B cell (primary cell): Measurements from ENCODE around the gene GNRHR. TPM values are rescaled to one million over a fixed set of nuclear protein-coding genes. Genes with fewer than 3 reads are reported as not detected.

Experiments
- ATAC-seq: fragments of 200-7000 bp; cut with Tn5 transposase; one replicate; pipeline ENCODE4 v1.10.0; 2021; ENCODE audit warnings: low read depth, mild to moderate bottlenecking, moderate number of reproducible peaks, moderate library complexity
- CTCF ChIA-PET: fragments of 350-600 bp; sonication (Branson Sonifier 250); formaldehyde crosslinking; loops from one replicate; lab custom pipeline; 2021; ENCODE audit warnings: antibody characterized with exemption, inconsistent platforms; lab: Charles Lee
- POLR2A ChIA-PET: fragments of 350-600 bp; sonication (Branson Sonifier 250); formaldehyde crosslinking; loops from one replicate; lab custom pipeline; 2021; ENCODE audit warnings: antibody characterized with exemption; lab: Charles Lee
- DNase-seq: peaks from one replicate; pipeline ENCODE4 v3.0.0; 2013
- H2AFZ ChIP-seq: 2 replicates; pipeline ENCODE4 v1.6.1; 2012; ENCODE audit warnings: mild to moderate bottlenecking, low read depth, low read length; ENCODE audit not compliant: insufficient read depth, poor library complexity, severe bottlenecking
- H3K27ac ChIP-seq, 2 donors: 1 replicate in 1 of 2; 2 replicates in 1 of 2; pipeline ENCODE4 v1.5.1; 2012 to 2013; ENCODE audit warnings: low read length in 2 of 2, mild to moderate bottlenecking in 2 of 2, moderate library complexity in 1 of 2
- H3K27me3 ChIP-seq, 4 experiments: fragments of 200-600 bp in 1 of 4; sonication (generic) in 1 of 4; replicated peaks in 1 of 4; 1 replicate in 2 of 4; 2 replicates in 2 of 4; pipeline versions ENCODE4 v1.6.1 to v1.7.0; 2013 to 2016; ENCODE audit warnings: low read length in 3 of 4, mild to moderate bottlenecking in 2 of 4, mixed read lengths in 1 of 4, moderate library complexity in 1 of 4; ENCODE audit not compliant: insufficient read depth in 4 of 4, control insufficient read depth in 3 of 4; ENCODE audit errors: control extremely low read depth in 1 of 4
- H3K36me3 ChIP-seq, 2 experiments: replicated peaks in 1 of 2; 1 replicate in 1 of 2; 2 replicates in 1 of 2; pipeline versions ENCODE4 v1.6.1 to v1.7.1; 2013; ENCODE audit warnings: low read length in 1 of 2; ENCODE audit not compliant: insufficient read depth in 2 of 2, control insufficient read depth in 1 of 2; ENCODE audit errors: control extremely low read depth in 1 of 2, extremely low read depth in 1 of 2
- H3K4me1 ChIP-seq, 2 donors: fragments of 200-600 bp in 1 of 2; sonication (generic) in 1 of 2; 1 replicate in 1 of 2; 2 replicates in 1 of 2; pipeline versions ENCODE4 v1.5.1 to v1.6.1; 2013 to 2017; ENCODE audit warnings: low read length in 2 of 2; ENCODE audit not compliant: control insufficient read depth in 2 of 2, insufficient read depth in 2 of 2
- H3K4me2 ChIP-seq: replicated peaks from 2 replicates; pipeline ENCODE3; 2012; ENCODE audit warnings: mild to moderate bottlenecking, low read depth, low read length; ENCODE audit not compliant: poor library complexity, severe bottlenecking
- H3K4me3 ChIP-seq, 5 experiments: fragments of 200-600 bp in 1 of 5; sonication (generic) in 1 of 5; 1 replicate in 3 of 5; 2 replicates in 2 of 5; pipeline versions ENCODE4 v1.5.1 to v1.7.0; 2011 to 2016; ENCODE audit warnings: low read length in 4 of 5, mild to moderate bottlenecking in 4 of 5, low read depth in 2 of 5, control low read depth in 1 of 5, moderate library complexity in 1 of 5; ENCODE audit not compliant: insufficient read depth in 1 of 5; ENCODE audit errors: control extremely low read depth in 1 of 5, extremely low read depth in 1 of 5
- H3K79me2 ChIP-seq: fragments of 200-600 bp; sonication (generic); one replicate; pipeline ENCODE4 v1.6.0; 2016; ENCODE audit warnings: low read length; ENCODE audit not compliant: control insufficient read depth, insufficient read depth
- H3K9ac ChIP-seq: fragments of 200-600 bp; sonication (generic); 2 replicates; pipeline ENCODE4 v1.6.1; 2017; ENCODE audit warnings: mild to moderate bottlenecking, low read length, moderate library complexity
- H3K9me3 ChIP-seq, 3 donors: one replicate each; pipeline versions ENCODE4 v1.6.1 to v1.7.1; 2013; ENCODE audit warnings: low read length in 2 of 3; ENCODE audit not compliant: control insufficient read depth in 2 of 3, insufficient read depth in 1 of 3; ENCODE audit errors: control extremely low read depth in 1 of 3
- H4K20me1 ChIP-seq: 2 replicates; pipeline ENCODE4 v1.6.0; 2012; ENCODE audit warnings: mild to moderate bottlenecking, low read length; ENCODE audit not compliant: insufficient read depth, control insufficient read depth, poor library complexity, severe bottlenecking
- H3K27ac Mint-ChIP-seq: one replicate; pipeline ENCODE4 v1.8.0; 2021; ENCODE audit warnings: mixed read lengths
- H3K27me3 Mint-ChIP-seq: one replicate; pipeline ENCODE4 v1.8.0; 2021; ENCODE audit warnings: mixed read lengths
- H3K4me1 Mint-ChIP-seq: one replicate; pipeline ENCODE4 v1.8.0; 2021; ENCODE audit warnings: mixed read lengths
- H3K4me3 Mint-ChIP-seq: one replicate; pipeline ENCODE4 v1.8.0; 2021; ENCODE audit warnings: mixed read lengths
- H3K9me3 Mint-ChIP-seq: one replicate; pipeline ENCODE4 v1.8.0; 2022; ENCODE audit warnings: mixed read lengths; ENCODE audit not compliant: insufficient read depth
- CTCF ChIP-seq: fragments of 200-600 bp; IDR thresholded peaks from one replicate; pipeline ENCODE4 v1.8.0; 2022; ENCODE audit warnings: antibody characterized with exemption, mild to moderate bottlenecking
- EZH2 ChIP-seq: IDR thresholded peaks from 2 replicates; pipeline ENCODE4 v1.6.1; 2012; ENCODE audit warnings: borderline replicate concordance, low read depth, mild to moderate bottlenecking, moderate library complexity, low read length; ENCODE audit not compliant: insufficient read depth, poor library complexity, severe bottlenecking
- WGBS: methylation state at CpG from one replicate; pipeline ENCODE4 v1.1.5; 2013; ENCODE audit warnings: missing lambda C conversion rate; ENCODE audit not compliant: insufficient coverage; 5-methylcytosine and 5-hydroxymethylcytosine counted together
- intact Hi-C: fragments of 100-400 bp; cut with micrococcal nuclease; formaldehyde crosslinking; loops from one replicate; pipeline ENCODE4 v1.10.0; 2022
- polyA plus RNA-seq: library from polyadenylated mRNA; depleted of rRNA; stranded (reverse); fragments of >200 nt; gene quantifications from 2 replicates; pipeline ENCODE4 v1.2.3, GENCODE V29; 2012
- total RNA-seq, 2 donors: library from RNA; stranded (reverse); fragments of 120-200 nt in 1 of 2; gene quantifications; 1 replicate in 1 of 2; 2 replicates in 1 of 2; pipeline versions ENCODE4 v1.2.3 to v1.2.4, GENCODE V29; 2013 to 2022

GNRHR gene
- total and polyA plus RNA-seq, 2 donors (not counting 1 experiment from before 2014, with no cell fraction given), result not detected

GRCh38 chr4:67727124-67727850 is 26.9 kb downstream of the GNRHR start:
- Histone ChIP-seq H3K9ac (no peak overlapping the region), H3K4me2 (no peak overlapping the region), H3K4me1 (no peaks in the 10 kb centered on the region), H3K27ac (no peak overlapping the region), H3K4me3 (no peak overlapping the region), H2AFZ (no peak overlapping the region), H3K9me3 (peaks cover 0 to 2% (median 0%) of the 10 kb centered on the region in 3 donors), H3K27me3 (no peaks in the 10 kb centered on the region), H3K79me2 (no peaks in the 10 kb centered on the region), H3K36me3 (no peaks in the 10 kb centered on the region), H4K20me1 (no peaks in the 10 kb centered on the region)
- Mint-ChIP-seq H3K27me3 (no peaks in the 10 kb centered on the region), H3K9me3 (no peaks in the 10 kb centered on the region), H3K27ac (no peak overlapping the region), H3K4me1 (no peaks in the 10 kb centered on the region), H3K4me3 (no peak overlapping the region)
- TF ChIP-seq EZH2, result no peak
- TF ChIP-seq CTCF, result no peak
- DNase-seq, result no peak
- no peak for ATAC-seq
- intact Hi-C loops, result no loop called here
- POLR2A ChIA-PET, result no interaction called here
- CTCF ChIA-PET, result interaction anchor here (0.9 to 1.4 kb wide), 3 partner anchors 13 to 19 kb away, joined by 3 read pairs; no protein-coding TSS in a partner anchor
- 93% methylated on average over 3 of the region's 4 CpGs for WGBS

GRCh38 chr4:67725981-67726380 is 28.2 kb downstream of the GNRHR start:
- no peaks in the 10 kb centered on the region for H3K4me1 ChIP-seq
- H3K4me2 ChIP-seq, result no peak overlapping the region
- ATAC-seq, result no peak
- DNase-seq, result no peak
- Mint-ChIP-seq H3K9me3 (no peaks in the 10 kb centered on the region), H3K27ac (no peak overlapping the region), H3K4me1 (no peaks in the 10 kb centered on the region), H3K27me3 (no peaks in the 10 kb centered on the region), H3K4me3 (no peak overlapping the region)
- ChIA-PET CTCF (no interaction called here), POLR2A (no interaction called here)
- no peaks in the 10 kb centered on the region for H3K27me3 ChIP-seq
- no peak overlapping the region for H3K9ac ChIP-seq
- no peak overlapping the region for H2AFZ ChIP-seq
- TF ChIP-seq EZH2, result no peak
- no peak for TF ChIP-seq CTCF
- no peak overlapping the region for H3K4me3 ChIP-seq
- intact Hi-C loops, result no loop called here
- WGBS, result 89% methylated on average over 3 of the region's 4 CpGs
- H4K20me1 ChIP-seq, result no peaks in the 10 kb centered on the region
- H3K36me3 ChIP-seq, result no peaks in the 10 kb centered on the region
- no peak overlapping the region for H3K27ac ChIP-seq
- H3K79me2 ChIP-seq, result no peaks in the 10 kb centered on the region
- H3K9me3 ChIP-seq, result peaks cover 0 to 2% (median 0%) of the 10 kb centered on the region in 3 donors
